Thyroid gland (tissue), 4 donors: ENCODE data around the gene EIF6.

ENCODE experiments used
- CTCF ChIP-seq, 6 experiments: fragments of 200-600 bp in 3 of 6; fragments of 450-650 bp in 3 of 6; sonication (generic) in 3 of 6; IDR thresholded peaks; one replicate each; pipeline ENCODE4 v1.5.1; 2016 to 2019; ENCODE audit warnings: antibody characterized with exemption in 6 of 6, mild to moderate bottlenecking in 2 of 6, inconsistent platforms in 1 of 6, moderate library complexity in 1 of 6
- POLR2A ChIP-seq, 2 donors: fragments of 450-650 bp; IDR thresholded peaks; one replicate each; pipeline ENCODE4 v1.6.1; 2017; ENCODE audit warnings: antibody characterized with exemption in 2 of 2, mild to moderate bottlenecking in 2 of 2, moderate library complexity in 1 of 2

GRCh38 chr20:35312318-35312717 lies 27.7 kb upstream of the EIF6 start:
- TF ChIP-seq CTCF (IDR thresholded peaks at IDR 0.05) (no peak), POLR2A (IDR thresholded peaks at IDR 0.05) (no peak)
